ENCODE results near the gene ABL2.

The ABL2 gene

GRCh38 chr1:179089827-179090482 is 139.5 kb downstream of the ABL2 start:
- DNase-seq = no peak

- no peak for DNase-seq
Measured at GRCh38 chr1:179087665-179088064, 141.8 kb downstream of the ABL2 start.

- DNase-seq = no peak
Measured at GRCh38 chr1:179083533-179083932, 145.9 kb downstream of the ABL2 start.

GRCh38 chr1:179082999-179083335 is 146.5 kb downstream of the ABL2 start:
- DNase-seq = no peak

GRCh38 chr1:179082333-179082998 is 147.0 kb downstream of the ABL2 start:
- no peak for DNase-seq

- peak; percentile 88 for DNase-seq
Measured at GRCh38 chr1:179081687-179082332, 147.7 kb downstream of the ABL2 start, which contains the start of gene TOR3A. TSS of gene TOR3A (plus strand) at chr1:179082070. CDS start at chr1:179082129, 59 bp downstream.

- no peak for DNase-seq
Measured at GRCh38 chr1:179080866-179081686, 148.4 kb downstream of the ABL2 start.

- peak; percentile 62 for DNase-seq
Measured at GRCh38 chr1:179079113-179079761, 150.2 kb downstream of the ABL2 start.

- no peak for DNase-seq
Measured at GRCh38 chr1:179077396-179077795, 152.1 kb downstream of the ABL2 start.

- no peak for DNase-seq
Measured at GRCh38 chr1:179066471-179066870, 163.0 kb downstream of the ABL2 start.

- no peak for DNase-seq
Measured at GRCh38 chr1:179061360-179062282, 167.9 kb downstream of the ABL2 start.

GRCh38 chr1:179058487-179059483 is 170.7 kb downstream of the ABL2 start:
- no peak for DNase-seq

GRCh38 chr1:179055937-179056336 is 173.5 kb downstream of the ABL2 start:
- DNase-seq = no peak

GRCh38 chr1:179053486-179053885 is 176.0 kb downstream of the ABL2 start:
- no peak for DNase-seq

GRCh38 chr1:179052776-179053175 is 176.7 kb downstream of the ABL2 start:
- no peak for DNase-seq

Data from NCI-H774 (cell line).